CD4-positive, alpha-beta T cell treated with Interferon gamma for 1 hour (primary cell): ENCODE measurements around the gene CSNK2A1.

Experiments used
- DNase-seq: peaks from one replicate; pipeline ENCODE4 v3.0.0-alpha.2; 2020

CSNK2A1 gene

DNA sequence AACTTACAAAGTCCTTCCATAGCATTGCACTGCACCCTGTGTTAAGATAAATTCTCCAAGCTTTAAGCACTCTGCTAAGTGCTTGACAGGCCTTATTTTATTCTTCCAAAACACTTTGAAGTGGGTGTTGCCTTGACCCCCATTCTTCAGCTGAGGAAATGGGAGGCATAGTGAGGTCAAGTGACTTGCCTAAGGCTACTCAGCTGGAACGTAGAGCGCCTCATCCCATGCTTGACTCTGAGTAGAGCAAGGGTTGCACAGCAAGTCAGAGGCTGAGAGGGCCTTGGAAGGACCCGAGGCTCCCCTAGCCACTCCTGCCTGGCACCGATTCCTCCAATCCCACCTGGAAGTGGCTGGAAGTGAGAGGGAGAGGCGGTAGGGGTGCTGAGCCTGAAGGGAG lies 19.6 kb upstream of the CSNK2A1 start:
- DNase-seq = no peak

DNA sequence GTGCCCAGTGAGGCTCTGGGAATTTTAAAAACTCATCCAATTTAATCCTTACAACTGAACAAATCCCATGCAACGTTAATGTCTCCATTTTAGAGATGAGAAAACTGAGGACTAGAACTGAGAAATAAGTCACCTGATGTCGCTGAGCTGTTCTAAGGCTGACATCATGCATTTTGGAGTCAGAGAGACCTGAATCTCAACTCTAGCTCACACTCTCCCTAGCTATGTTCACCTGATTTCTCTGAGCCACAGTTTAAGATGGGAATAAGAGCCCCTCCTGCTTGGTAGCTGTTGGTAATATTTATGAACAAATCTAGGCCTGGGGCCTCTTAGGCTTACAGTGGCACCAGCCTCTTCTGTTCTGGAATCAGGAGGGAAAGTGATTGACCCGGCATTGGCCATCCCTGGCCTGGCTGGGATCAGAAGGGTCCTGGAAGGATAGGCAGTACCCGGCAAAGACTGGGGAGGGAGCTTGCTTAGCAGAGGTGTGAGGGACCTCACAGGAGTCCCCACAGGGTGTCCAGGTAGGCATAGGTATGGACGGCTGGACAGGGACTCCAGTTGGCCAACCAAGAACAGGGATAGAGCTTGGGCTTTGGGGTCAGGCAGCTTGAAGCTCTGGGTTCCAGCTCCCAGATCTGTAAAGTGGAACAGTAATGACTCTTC lies 18.8 kb upstream of the CSNK2A1 start:
- DNase-seq = no peak

DNA sequence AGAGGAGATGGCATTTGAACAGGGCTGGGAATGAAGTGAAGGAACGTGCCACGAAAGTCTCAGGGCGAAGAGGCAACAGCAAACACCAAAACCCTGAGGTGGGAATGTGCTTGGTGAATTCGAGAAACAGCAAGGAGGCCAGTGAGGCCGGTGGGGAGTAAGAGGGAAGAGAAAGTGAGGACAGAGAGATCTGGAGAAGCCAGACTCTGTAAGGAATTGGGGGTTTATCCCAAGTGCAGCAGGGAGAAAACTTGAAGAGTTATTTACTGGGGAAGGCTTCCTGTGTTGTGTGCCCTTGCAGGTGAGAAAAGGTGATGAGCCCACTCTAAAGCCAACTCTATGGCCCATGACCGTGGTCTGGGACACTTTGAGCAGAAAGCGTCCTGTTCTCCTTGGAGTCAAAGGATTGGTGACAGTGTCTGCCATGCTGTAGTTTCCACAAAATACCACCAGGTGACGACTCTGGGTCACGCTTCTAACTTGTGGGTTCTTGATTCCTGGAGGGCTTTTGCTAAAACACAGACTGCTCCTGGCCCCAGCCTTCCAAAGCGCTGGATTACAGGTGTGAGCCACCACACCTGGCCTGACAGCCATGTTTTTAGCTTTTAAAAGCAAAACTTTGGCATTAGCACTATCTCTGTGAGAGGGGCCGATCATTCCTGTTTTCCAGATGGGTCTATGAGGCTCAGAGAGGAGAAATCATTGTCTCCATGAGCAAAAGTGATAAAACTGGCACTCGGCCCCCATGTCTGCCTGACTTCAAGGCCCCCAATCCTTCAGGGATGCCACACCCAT lies 18.0 kb upstream of the CSNK2A1 start:
- DNase-seq = peak; percentile 31

DNA sequence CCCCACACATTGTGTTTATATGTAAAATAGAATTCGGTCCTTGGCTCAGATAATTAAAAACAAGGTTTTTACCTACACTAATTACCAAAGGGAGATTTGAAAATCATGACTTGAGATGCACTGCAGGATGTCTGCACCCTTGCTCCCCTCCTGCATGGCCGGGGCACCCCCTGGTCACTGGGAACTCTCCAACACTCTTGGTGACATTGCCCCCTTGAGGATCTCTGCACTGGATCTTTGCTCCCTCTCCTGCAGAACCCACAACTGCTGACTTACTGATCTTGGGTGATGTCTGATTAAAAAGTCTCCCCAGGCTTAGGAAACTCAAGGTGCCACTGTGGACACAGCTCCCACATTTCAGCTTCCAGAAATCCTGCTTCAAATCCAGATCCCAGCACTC lies 17.1 kb upstream of the CSNK2A1 start:
- DNase-seq = no peak

DNA sequence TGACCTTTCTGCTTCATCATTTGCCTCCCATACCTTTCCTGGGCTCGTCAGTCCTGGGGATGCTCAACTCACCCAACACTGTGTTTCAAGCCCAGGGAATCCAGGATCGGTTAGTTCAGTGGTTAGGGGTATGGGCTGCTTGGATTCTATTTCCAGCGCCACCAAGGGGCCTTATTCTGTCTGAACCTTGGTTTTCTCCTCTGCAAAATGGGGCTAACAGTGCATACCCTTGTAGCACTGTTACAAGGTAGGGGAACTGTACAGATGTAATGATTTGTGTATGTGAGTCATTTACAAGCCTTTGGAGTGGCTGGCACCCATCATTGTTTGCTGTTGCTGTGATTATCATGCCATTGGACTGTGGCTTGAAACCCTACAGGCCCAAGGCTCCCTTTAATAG lies 14.5 kb upstream of the CSNK2A1 start:
- DNase-seq = no peak

DNA sequence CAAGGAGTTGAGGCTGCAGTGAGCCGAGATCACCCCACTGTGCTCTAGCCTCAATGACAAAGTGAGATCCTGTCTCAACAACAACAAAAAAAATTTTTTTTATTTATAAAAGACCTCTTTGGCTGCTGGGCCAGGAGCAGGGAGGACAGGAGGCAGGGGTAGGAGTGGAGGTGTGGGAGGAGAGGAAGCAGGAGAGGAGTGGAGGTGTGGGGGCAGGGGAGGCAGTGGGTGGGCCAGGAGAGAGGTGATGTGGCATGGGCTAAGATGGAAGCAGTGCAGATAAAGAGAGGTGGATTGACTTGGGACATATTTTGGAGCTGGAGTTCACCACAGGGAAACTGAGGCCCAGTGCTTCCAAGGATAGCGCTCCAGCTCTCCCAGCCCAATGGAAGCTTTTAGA lies 13.4 kb upstream of the CSNK2A1 start:
- no peak for DNase-seq

DNA sequence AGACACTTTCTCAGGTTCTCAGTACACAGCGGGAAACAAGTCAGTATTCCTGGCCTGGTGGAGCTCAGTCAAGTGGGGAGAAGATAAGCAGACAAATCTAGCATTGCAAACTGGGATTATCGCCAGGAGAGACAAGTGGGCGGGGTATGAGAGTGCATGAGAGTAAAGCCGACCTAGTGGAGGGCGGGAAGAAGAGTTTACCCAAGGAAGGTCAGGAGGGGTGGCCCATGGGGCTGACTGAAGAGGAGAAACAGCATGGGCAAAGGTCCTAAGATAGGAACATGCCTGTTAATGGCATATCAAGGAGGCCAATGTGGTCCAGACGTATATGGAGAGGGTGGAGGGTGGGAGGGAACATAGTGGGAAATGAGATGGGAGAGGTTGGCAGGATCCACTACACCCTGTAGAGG lies 12.4 kb upstream of the CSNK2A1 start:
- no peak for DNase-seq

DNA sequence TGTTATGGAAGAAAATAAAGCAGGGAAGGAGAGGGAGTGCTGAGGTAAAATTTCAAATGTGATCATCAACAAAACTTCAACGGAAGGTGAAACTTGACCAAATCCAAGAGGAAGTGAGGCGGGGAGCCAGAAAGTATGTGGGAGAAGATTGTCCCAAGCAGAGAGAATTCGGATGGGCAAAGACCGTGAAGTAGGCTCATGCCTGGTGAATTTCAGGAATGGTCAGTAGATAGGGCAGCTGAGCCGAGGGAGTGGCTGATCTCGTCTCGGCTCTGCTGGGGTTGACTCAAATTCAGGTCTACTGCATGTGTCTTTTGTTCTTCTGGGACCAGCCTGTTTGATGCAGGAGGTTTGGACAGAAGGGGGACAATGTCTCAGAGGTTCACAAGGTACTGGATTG lies 7.0 kb upstream of the CSNK2A1 start:
- no peak for DNase-seq

DNA sequence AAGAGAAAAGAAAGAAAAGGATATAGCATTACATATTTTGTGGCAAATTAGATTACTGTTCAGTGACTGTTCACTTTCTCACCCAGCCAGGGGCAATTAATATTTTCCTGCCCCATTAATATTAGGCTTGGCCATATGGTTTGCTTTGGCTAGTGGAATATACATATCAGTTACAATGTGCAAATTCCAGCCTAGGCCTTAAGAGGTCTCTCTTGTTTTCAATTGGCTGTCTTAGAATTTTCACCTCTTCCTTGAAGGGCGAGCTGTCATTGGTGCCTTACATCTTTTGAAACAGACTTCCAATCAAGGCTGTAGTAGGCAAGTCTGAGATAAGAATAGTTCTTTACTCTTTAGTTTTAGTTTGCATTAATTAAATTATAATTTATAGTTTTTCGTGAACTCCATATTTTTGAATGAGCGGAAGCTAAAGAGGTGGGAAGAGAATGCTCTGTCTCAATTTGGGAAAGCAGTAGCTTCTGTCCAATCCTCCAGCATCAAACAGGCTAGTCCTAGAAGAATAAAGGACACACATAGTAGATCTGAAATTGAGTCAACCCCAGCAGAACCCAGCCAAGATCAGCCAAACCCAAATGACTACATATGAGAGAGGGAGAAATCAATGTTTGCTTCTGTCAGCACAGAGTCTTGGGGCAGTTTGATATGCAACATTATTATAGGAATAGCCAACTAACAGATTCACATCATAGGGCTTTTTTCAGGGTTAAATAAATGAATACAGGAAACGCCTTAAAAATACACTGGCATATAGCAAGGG lies 6.3 kb upstream of the CSNK2A1 start:
- DNase-seq = no peak

DNA sequence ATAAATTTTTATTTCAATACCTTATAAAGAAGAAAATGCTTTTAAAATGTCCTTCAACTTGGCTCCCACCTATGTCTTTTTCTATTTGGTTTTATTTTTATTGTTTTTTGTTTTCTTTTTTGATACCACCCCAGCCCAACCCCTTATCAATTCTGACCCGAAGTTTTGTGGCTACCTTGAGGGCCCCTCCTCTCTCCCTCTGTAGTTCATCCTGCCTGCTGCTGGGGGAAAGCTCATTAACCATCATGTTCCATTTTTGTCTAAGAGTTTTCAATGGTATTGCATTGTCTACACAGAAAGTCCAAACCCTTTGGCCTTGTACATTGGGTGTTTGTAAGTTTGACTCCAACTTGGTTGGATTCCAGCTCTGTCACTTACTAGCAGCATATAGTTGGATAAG lies 5.3 kb upstream of the CSNK2A1 start:
- DNase-seq = no peak

DNA sequence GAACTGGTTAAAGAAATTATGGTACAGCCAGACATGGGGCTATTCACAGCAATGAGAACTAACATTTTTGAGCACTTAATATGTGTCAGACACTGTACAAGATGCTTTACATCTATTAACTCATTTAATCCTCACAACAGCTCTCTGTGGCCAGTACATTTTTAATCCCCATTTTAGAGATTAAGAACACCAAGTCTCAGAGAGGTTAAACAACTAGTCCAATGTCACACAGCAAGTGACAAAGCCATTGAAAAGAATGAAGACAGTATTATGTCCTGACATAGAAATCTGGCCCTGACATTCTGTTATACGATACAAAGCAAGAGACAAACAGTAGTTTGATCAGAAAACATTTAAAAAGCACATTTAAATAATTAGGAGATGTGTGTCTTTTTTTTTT lies 3.8 kb upstream of the CSNK2A1 start:
- DNase-seq = no peak

DNA sequence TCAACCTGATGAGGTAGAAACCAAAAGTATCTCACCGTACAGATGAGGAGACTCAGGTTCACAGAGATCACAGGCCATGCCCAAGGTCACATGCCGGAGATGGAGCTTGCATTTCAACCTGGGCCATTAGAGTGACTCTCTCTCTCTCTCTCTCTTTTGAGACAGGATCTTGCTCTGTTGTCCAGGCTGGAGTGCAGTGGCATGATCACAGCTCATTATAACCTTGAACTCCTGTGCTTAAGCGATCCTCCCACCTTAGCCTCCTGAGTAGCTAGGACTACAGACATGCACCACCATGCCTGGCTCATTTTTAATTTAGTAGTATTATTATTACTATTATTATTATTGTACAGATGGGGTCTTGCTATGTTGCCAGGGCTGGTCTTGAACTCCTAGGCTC lies 2.8 kb upstream of the CSNK2A1 start:
- no peak for DNase-seq

DNA sequence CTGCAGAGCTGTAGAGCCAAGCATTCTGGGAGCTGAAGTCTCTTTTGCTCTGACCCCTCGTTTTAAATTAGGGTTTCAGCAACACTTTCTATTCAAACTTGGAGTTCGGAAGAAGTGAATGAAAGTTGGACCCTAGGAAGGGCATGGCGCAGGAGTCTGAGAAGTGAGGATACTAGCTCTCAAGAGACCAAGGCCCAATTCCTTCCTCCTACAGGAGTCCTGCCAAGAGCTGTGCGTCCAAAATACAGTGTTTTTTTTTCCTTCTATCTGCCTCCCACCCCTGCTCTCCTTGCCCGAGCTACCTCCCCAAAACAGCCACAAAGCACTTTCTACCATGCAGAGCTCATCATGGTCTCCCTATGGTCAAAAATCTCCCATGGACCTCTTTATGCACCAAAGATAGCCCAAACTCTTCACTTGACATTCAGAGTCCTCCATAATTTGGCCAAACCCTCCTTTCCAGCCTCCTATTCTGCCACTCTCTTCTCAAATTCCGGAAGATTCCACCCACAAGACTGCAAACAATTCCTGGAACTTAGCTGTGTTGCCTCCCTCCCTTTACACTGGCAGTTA lies 649 bp upstream of the CSNK2A1 start:
- DNase-seq = no peak

DNA sequence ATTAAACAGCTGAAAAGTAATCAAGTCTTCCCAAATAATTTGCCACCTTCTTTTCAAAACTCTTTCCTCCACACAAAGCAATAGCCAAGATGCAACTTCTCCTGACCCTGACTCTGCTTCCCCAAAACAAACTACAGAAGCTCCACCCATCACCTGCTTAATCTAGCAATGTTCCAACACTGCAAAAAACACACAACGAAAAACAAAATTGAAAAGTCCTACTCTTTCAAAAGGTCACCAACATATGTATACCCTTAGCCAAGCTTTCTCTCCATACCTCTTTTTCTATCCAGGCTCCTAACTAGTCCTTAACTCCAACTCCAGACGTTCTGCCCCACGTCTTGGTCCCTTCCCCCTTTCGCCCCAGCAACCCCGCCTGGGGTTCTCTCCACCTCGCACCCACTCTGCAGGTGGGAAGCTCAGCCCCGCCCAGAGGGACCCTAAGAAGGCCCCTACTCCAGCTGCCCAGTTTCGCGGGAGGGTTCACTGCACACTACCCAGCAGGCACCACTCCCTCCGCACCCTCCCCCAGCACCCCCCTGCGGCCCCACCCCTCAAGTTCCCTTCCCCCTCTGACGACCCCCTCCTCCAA lies 717 bp downstream of the CSNK2A1 start:
- DNase-seq = peak; percentile 7

DNA sequence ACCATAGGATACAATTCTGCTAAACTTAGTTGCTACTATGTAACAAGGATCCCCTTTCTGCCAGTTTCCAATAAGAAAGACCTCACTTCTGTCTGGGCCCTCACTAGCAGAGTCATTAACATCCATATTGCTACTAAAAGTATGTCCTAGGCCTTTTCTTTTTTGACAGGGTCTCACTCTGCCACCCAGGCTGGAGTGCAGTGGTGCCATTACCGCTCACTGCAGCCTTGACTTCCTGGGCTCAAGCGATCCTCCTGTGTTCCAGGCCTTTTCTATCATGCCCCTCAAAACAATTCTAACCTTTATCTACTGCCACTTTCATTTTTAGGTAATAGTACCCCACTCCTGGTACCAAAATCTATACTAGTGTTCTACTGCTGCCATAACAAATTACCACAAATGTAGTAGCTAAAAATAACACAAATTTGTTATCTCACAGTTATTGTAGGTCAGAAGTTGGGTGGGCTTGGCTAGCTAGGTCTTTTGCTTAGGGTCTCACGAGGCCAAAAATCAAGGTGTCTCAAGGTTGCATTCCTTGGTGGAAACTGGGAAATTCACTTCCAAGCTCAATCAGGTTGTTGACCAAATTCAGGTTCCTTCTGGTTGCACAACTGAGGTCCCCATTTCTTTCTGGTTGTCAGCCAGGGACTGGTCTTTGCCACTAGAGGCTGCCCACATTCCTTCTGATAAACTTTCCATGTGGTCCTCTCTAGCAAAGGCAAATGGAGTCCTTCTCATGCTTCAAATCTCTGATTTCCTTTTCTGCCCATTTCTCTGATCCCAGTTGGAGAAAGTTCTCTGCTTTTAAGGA lies 3.0 kb downstream of the CSNK2A1 start:
- no peak for DNase-seq

DNA sequence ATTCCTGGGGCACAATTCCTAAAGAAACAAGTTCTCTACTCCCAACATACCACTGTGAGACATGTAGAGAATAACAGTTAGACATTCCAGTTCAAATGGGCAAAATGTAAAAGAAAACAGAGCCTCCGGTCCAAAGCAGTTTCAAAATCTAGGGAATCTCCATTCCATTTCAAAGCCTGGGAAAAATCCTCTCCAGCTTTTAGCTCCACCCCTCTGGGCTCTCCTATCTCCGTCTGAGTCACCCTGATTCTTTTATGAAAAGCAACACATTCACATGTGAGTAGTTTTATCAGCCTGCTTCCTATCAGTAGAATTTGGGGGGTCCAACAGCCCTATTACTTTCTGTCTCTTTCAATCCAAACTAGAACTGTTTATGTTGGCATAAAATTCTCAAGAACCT lies 3.7 kb downstream of the CSNK2A1 start:
- DNase-seq = no peak

DNA sequence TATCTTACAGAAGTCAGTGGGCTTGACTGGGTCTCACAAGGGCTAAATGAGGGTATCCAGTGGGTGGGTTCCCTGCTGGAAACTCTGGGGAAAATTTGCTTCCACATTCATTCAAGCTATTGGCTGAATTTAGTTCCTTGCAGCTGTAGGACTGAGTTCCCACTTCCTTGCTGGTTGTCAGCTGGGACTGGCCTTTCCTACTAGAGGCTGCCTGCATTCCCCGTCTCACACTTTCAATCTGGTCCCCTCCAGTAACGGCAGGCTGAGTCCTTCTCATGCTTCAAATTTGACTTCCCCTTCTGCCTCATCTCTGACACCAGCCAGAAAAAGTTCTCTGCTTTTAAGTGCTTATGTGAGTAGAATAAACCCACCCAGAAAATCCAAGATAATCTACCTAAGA lies 4.4 kb downstream of the CSNK2A1 start:
- no peak for DNase-seq

DNA sequence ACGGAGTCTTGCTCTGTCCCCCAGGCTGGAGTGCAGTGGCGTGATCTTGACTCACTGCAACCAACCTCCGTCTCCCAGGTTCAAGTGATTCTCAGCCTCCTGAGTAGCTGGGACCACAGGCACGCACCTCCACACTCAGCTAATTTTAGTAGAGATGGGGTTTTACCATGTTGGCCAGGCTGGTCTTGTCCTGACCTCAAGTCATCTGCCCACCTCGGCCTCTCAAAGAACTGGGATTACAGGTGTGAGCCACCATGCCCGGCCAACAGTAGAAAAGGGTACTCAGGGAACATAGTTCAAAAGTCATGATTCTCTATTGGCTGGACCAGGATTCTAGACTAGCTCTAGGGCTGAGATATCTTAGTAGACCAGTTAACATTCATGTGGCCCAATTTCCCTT lies 5.6 kb downstream of the CSNK2A1 start:
- DNase-seq = no peak

DNA sequence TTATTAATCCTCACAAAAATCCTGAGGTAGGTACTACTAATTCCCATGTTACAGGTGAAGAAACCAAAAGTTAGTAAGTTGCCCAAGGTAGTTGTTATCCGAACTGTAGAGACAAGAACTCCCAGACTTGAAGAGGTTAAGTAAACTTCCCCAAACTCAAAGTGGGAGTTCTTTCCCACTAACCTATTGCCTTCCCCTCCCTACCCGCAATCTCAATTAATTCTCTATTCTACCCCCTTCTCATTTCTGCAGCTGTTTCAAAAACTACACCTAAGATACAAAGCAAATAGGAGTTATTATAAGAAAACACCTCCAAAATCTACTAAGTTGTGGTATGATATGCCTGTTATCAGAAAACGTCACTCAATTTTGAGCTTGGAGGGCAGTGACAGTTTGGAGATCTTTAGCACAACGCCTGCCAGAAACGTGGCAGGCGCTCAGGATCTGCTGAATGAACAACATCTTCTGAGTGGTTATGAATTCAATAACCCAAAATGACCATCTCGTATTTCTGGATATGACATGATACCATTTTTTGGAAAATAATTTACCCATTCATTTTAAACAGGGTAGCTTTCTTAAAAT lies 7.1 kb downstream of the CSNK2A1 start:
- DNase-seq = no peak

DNA sequence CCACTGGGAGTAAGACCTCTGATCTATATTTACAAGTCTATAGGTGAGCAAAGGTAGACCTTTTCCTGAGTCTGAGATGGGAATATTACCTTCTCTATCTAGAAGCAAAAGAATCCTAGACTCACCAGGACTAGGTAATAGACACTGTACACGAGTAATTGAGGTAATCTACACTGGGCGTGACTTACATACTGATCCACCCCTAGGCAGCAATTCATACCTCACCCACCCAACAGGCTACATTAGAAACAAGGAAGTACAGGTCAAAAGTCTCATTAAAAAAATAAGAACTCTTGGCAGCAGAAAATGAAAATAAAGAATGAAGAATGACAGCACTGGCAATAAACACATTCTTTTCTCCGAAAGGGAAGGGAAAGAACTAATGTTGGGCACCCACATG lies 7.6 kb downstream of the CSNK2A1 start:
- DNase-seq = no peak

DNA sequence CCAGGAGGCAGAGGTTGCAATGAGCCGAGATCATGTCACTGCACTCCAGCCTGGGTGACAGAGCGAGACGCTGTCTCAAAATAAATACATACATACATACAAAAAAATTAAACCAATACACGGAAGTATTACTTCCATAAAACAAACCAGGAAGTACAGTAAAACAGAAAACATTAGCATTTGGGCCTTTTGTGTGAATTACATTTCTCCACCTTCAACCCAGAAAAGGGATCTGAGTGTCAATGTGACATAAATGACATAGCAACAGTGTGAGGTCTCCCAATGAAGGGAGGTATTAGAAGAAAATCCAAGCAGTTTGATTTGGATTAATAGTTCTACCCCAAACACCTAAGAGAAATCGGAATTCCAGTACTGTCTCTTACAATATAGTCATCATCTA lies 10.1 kb downstream of the CSNK2A1 start:
- DNase-seq = no peak

DNA sequence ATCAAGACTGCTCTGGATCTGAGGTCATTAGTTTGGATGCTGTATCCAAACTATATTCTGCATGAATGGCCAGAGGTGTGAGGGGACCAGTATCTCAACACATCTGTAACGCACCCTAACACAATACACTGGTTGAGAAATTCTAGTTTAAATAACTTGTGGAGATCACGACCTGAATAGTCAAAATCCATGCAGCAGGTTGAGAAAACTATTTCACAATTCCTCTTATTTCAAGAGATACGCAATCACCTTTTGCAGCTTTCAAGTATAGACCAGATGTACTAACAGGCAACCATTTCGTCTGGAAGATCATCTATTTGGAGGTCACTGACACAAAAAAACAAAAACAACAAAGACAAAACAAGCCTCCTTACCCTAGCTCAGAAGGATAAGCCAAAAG lies 11.1 kb downstream of the CSNK2A1 start:
- DNase-seq = no peak
